ENCODE results near the gene CACNA2D4.

CACNA2D4 gene

GRCh38 chr12:1885599-1886245 lies 32.7 kb downstream of the CACNA2D4 start:
- no peak for DNase-seq

GRCh38 chr12:1885082-1885596 lies 33.3 kb downstream of the CACNA2D4 start:
- DNase-seq, result no peak

- no peak for DNase-seq
Measured at GRCh38 chr12:1884651-1885050, 33.8 kb downstream of the CACNA2D4 start.

GRCh38 chr12:1883513-1883912 lies 34.9 kb downstream of the CACNA2D4 start:
- no peak for DNase-seq

GRCh38 chr12:1882850-1883470 lies 35.5 kb downstream of the CACNA2D4 start:
- no peak for DNase-seq

GRCh38 chr12:1882405-1882804 lies 36.0 kb downstream of the CACNA2D4 start:
- no peak for DNase-seq

GRCh38 chr12:1881936-1882335 lies 36.5 kb downstream of the CACNA2D4 start:
- DNase-seq, result no peak

GRCh38 chr12:1881301-1881700 lies 37.2 kb downstream of the CACNA2D4 start:
- DNase-seq, result no peak

GRCh38 chr12:1880876-1881275 lies 37.6 kb downstream of the CACNA2D4 start:
- DNase-seq, result no peak

GRCh38 chr12:1880153-1880845 lies 38.2 kb downstream of the CACNA2D4 start:
- no peak for DNase-seq

GRCh38 chr12:1879633-1880032 lies 38.8 kb downstream of the CACNA2D4 start:
- DNase-seq, result no peak

GRCh38 chr12:1878695-1879094 lies 39.8 kb downstream of the CACNA2D4 start:
- DNase-seq, result no peak

- no peak for DNase-seq
Measured at GRCh38 chr12:1878214-1878613, 40.2 kb downstream of the CACNA2D4 start.

- DNase-seq, result no peak
Measured at GRCh38 chr12:1877169-1877878, 41.1 kb downstream of the CACNA2D4 start.

- DNase-seq, result peak in 1 of 2 experiments; percentile 5
Measured at GRCh38 chr12:1876086-1876485, 42.4 kb downstream of the CACNA2D4 start.

GRCh38 chr12:1875608-1876007 lies 42.8 kb downstream of the CACNA2D4 start:
- no peak for DNase-seq

GRCh38 chr12:1873531-1874510 lies 44.6 kb downstream of the CACNA2D4 start:
- DNase-seq, result peak in 1 of 2 experiments; percentile 16

- no peak for DNase-seq
Measured at GRCh38 chr12:1872448-1872847, 46.0 kb downstream of the CACNA2D4 start.

- DNase-seq, result no peak
Measured at GRCh38 chr12:1872001-1872400, 46.5 kb downstream of the CACNA2D4 start.

- DNase-seq, result no peak
Measured at GRCh38 chr12:1870998-1871917, 47.2 kb downstream of the CACNA2D4 start.

GRCh38 chr12:1870086-1870485 lies 48.4 kb downstream of the CACNA2D4 start:
- DNase-seq, result no peak
